ENCODE results near the gene HOMEZ.

DNA sequence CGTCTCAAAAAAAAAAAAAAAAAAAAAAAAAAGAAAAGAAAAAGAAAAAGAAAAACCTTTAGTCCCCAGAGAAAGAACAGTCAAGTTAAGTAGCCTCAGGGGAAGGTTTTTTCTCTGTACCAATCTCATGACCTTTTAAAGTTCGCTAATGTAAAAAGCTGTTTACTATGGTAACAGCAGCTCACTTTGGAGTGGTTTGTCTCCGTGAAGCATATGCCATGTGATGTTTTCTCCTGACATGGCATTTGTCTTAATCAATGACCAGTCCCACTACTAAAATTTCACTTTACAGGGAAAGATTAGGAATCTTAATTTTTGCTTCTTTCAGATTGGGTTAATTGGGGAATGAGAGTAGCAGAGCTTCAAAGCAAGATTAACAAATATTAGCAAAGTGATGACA, 43.9 kb downstream of the HOMEZ start:
- TF ChIP-seq POLR2AphosphoS5 (IDR thresholded peaks at IDR 0.05; ENCODE audit: borderline replicate concordance, low read depth, low read length), result no peak
- no peak for TF ChIP-seq FOXP2 (optimal IDR thresholded peaks at IDR 0.05; ENCODE audit: control extremely low read depth, extremely low read length, insufficient read depth)
